Heart right ventricle (tissue), 16 donors: ENCODE results near the gene MAD1L1. TPM values are rescaled to one million over a fixed set of nuclear protein-coding genes. Genes with fewer than 3 reads are reported as not detected.

ENCODE experiments used
- ATAC-seq, 8 donors: fragments of 200-7000 bp; cut with Tn5 transposase; one replicate each; pipeline ENCODE4 v1.9.1; 2020; ENCODE audit warnings: mild to moderate bottlenecking in 8 of 8, moderate library complexity in 8 of 8, moderate number of reproducible peaks in 1 of 8
- DNase-seq, 2 donors: peaks; one replicate each; pipeline ENCODE4 v3.0.0-alpha.2; 2020
- H3K27ac ChIP-seq, 10 donors: fragments of 200-600 bp; sonication (generic) in 2 of 10; one replicate each; pipeline versions ENCODE4 v1.5.0 to v1.8.0; 2020 to 2022; ENCODE audit warnings: mild to moderate bottlenecking in 3 of 10
- H3K27me3 ChIP-seq, 7 donors: fragments of 200-600 bp; one replicate each; pipeline ENCODE4 v1.8.0; 2021 to 2022; ENCODE audit warnings: mild to moderate bottlenecking in 2 of 7
- H3K36me3 ChIP-seq, 9 donors: fragments of 200-600 bp; sonication (generic) in 1 of 9; one replicate each; pipeline versions ENCODE4 v1.5.0 to v1.8.0; 2020 to 2022; ENCODE audit warnings: mild to moderate bottlenecking in 2 of 9
- H3K4me1 ChIP-seq, 9 donors: fragments of 200-600 bp; sonication (generic) in 1 of 9; one replicate each; pipeline versions ENCODE4 v1.5.0 to v1.8.0; 2020 to 2022; ENCODE audit warnings: mild to moderate bottlenecking in 4 of 9
- H3K4me3 ChIP-seq, 10 donors: fragments of 200-600 bp; sonication (generic) in 2 of 10; one replicate each; pipeline versions ENCODE4 v1.5.0 to v1.8.0; 2020 to 2022; ENCODE audit warnings: mild to moderate bottlenecking in 7 of 10, moderate library complexity in 2 of 10
- H3K9me3 ChIP-seq, 11 donors: fragments of 200-600 bp in 10 of 11; sonication (generic) in 2 of 11; one replicate each; pipeline versions ENCODE4 v1.5.0 to v1.8.0; 2013 to 2022; ENCODE audit warnings: mild to moderate bottlenecking in 2 of 11, control low read depth in 1 of 11, moderate library complexity in 1 of 11
- WGBS, 2 donors: extraction: QIAGEN DNeasy Blood & Tissue Kit; methylation state at CpG; one replicate each; pipeline ENCODE4 v1.1.7; 2013; ENCODE audit warnings: inconsistent platforms in 1 of 2; 5-methylcytosine and 5-hydroxymethylcytosine counted together
- intact Hi-C, 10 donors: fragments of 100-400 bp; cut with DNase I; formaldehyde crosslinking; loops; one replicate each; pipeline versions ENCODE4 v1.11.1 to v1.14.2; 2022
- polyA plus RNA-seq, 2 donors: library from polyadenylated mRNA; stranded (reverse); fragments of 200-250 nt; gene quantifications; one replicate each; pipeline ENCODE4 v1.2.3, GENCODE V29; 2013
- total RNA-seq, 10 donors: library from RNA; stranded (reverse); fragmentation: NEBNext Ultra II Directional in 3 of 10; extraction: Animal tissue kit (Norgen Biotek cat#: 25700) in 3 of 10; gene quantifications; one replicate each; pipeline versions ENCODE4 v1.2.1 to v1.2.4, GENCODE V29; 2021 to 2023
- TF ChIP-seq, protein P1 (sequence below), 9 donors: fragments of 200-600 bp; sonication (generic) in 2 of 9; IDR thresholded peaks; one replicate each; pipeline versions ENCODE4 v1.5.0 to v1.8.0; 2021 to 2022; ENCODE audit warnings: antibody characterized with exemption in 9 of 9, mild to moderate bottlenecking in 5 of 9, moderate library complexity in 1 of 9
- donor health status: Arrhythmogenic right ventricular cardiomyopathy.
- donor health status: ischemic (EF 13 %, LVEDD 7.1; RV severe dilation, severe dysfunction).
- donor health status: healthy with polysubstance abuse.
- donor health status: DM: no; HTN: yes; CAD: no.
- donor health status: DM: no; HTN: no; CAD: no.
- donor health status: ischemic (EF 25% LVEDD 6.9; RV normal size, moderate dysfunction).
- donor health status: ischemic (EF 25% LVEDD 5.7; RV mildly dilated, moderate dysfunction).
- donor health status: healthy.
- donor health status: DM: yes; HTN: yes; CAD: no.
- donor health status: Ischemic cardiomyopathy.
- donor health status: ischemic (EF 35%, LVEDD 5.7; RV mildly dilated, moderate dysfunction).
- donor health status: nonischemic (EF 11% LVEDD 7.7; RV severe dilation, severe dysfunction).
- donor health status: DM: yes; HTN: yes; CAD: no.
- donor health status: PGD.
- donor health status: ischemic (EF 29% LVEDD 5.4; RV normal size, mild dysfunction).
- donor health status: nonischemic (EF 23%, LVEDD 6.1; RV moderate dilation, normal function).

Gene MAD1L1
- total and polyA plus RNA-seq, 12 donors: 13.8 to 46.8 (median 20.2) TPM

DNA sequence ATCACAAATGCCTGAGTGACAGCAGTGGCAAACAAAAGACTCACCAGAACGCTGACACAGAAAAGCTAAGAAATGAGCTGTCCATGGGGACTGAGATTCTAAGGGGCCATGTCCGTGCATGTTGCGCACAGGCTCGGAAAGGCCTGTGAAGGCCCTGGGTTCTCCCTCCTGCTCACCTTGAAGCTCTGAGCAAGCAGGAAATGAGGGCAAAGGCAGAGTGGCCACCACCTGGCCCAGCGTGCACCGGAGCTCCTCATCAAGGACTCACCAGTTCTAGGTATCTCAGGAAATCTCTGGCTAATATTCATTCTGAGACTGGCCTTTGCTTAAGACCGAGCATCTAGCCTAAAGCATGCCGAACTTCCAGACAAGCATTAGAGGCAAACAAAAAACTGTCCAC lies 52.7 kb downstream of the MAD1L1 start:
- TF ChIP-seq, protein P1, sequence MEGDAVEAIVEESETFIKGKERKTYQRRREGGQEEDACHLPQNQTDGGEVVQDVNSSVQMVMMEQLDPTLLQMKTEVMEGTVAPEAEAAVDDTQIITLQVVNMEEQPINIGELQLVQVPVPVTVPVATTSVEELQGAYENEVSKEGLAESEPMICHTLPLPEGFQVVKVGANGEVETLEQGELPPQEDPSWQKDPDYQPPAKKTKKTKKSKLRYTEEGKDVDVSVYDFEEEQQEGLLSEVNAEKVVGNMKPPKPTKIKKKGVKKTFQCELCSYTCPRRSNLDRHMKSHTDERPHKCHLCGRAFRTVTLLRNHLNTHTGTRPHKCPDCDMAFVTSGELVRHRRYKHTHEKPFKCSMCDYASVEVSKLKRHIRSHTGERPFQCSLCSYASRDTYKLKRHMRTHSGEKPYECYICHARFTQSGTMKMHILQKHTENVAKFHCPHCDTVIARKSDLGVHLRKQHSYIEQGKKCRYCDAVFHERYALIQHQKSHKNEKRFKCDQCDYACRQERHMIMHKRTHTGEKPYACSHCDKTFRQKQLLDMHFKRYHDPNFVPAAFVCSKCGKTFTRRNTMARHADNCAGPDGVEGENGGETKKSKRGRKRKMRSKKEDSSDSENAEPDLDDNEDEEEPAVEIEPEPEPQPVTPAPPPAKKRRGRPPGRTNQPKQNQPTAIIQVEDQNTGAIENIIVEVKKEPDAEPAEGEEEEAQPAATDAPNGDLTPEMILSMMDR (IDR thresholded peaks at IDR 0.05): no peak
- Histone ChIP-seq H3K27ac (no peak overlapping the region), H3K9me3 (no peaks in the 10 kb centered on the region), H3K4me3 (no peak overlapping the region), H3K27me3 (no peaks in the 10 kb centered on the region), H3K36me3 (peaks cover 0 to 15% (median 0%) of the 10 kb centered on the region in 9 donors), H3K4me1 (peaks cover 4 to 14% (median 11%) of the 10 kb centered on the region in 9 donors)
- DNase-seq (no peak), ATAC-seq (no peak)
- WGBS, 2 donors: 90 to 94% methylated on average over 8 of the region's 8 CpGs
- intact Hi-C loops: no loop called here

DNA sequence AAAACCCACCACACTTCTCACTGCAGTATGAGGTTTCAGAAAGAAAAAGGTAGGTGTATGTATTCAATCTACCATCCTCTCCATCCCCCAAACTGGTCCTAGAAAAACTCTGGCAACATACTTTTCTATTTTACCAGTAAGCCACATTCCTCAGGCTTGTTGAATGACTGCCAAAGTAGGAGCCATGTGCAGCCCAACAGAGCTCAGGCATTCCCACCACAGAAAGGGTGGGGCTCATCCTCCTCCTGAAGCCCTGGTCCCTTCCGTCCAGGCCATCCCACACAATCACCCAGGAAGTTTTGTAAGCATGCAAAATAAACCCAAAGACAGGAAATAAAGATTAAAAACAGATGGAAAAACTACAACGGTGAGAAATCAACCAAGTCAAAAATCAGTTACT lies 57.2 kb downstream of the MAD1L1 start:
- 15 to 19% methylated on average over 2 of the region's 2 CpGs for WGBS, 2 donors
- TF ChIP-seq, protein P1 (IDR thresholded peaks at IDR 0.05): no peak
- intact Hi-C loops: no loop called here
- peak in 1 of 2 donors; percentile 69 for DNase-seq
- H3K9me3 ChIP-seq: no peaks in the 10 kb centered on the region
- peaks cover 8 to 48% (median 30%) of the 10 kb centered on the region in 9 donors for H3K4me1 ChIP-seq
- peak overlapping the region in 7 of 10 donors; percentile 23 to 64 (median 46) for H3K27ac ChIP-seq
- H3K36me3 ChIP-seq: peaks cover 0 to 5% (median 0%) of the 10 kb centered on the region in 9 donors
- no peak overlapping the region for H3K4me3 ChIP-seq
- peak; percentile 75 to 92 (median 85) for ATAC-seq
- H3K27me3 ChIP-seq: no peaks in the 10 kb centered on the region

DNA sequence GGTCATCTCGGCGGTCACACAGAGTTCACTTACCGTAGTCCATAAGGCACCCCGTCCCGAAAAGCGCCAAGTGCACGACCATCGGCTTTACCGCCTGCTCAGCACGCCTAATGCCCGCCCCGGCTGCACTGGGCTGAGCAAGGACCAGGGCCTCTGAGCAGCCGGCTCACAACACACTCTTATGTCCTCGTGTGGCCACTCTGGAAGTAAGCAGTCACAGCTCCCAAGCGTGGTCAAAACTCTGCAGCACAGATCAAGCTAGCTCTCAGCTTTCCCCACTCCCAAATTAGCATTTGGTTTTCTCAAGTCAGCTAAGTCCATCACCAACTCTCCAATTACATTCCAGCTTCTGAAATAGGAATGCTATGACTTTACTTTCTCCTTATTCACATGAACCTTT lies 57.7 kb downstream of the MAD1L1 start:
- no peaks in the 10 kb centered on the region for H3K27me3 ChIP-seq
- peak overlapping the region in 7 of 10 donors; percentile 11 to 64 (median 46) for H3K27ac ChIP-seq
- H3K4me1 ChIP-seq: peaks cover 8 to 48% (median 30%) of the 10 kb centered on the region in 9 donors
- H3K9me3 ChIP-seq: no peaks in the 10 kb centered on the region
- DNase-seq (no peak), ATAC-seq (peak; percentile 34 to 76 (median 66))
- TF ChIP-seq, protein P1 (IDR thresholded peaks at IDR 0.05): peak in 1 of 9 donors; percentile 20
- intact Hi-C loops: no loop called here
- WGBS, 2 donors: 72 to 84% methylated on average over 15 of the region's 15 CpGs
- peaks cover 0 to 5% (median 0%) of the 10 kb centered on the region in 9 donors for H3K36me3 ChIP-seq
- no peak overlapping the region for H3K4me3 ChIP-seq

DNA sequence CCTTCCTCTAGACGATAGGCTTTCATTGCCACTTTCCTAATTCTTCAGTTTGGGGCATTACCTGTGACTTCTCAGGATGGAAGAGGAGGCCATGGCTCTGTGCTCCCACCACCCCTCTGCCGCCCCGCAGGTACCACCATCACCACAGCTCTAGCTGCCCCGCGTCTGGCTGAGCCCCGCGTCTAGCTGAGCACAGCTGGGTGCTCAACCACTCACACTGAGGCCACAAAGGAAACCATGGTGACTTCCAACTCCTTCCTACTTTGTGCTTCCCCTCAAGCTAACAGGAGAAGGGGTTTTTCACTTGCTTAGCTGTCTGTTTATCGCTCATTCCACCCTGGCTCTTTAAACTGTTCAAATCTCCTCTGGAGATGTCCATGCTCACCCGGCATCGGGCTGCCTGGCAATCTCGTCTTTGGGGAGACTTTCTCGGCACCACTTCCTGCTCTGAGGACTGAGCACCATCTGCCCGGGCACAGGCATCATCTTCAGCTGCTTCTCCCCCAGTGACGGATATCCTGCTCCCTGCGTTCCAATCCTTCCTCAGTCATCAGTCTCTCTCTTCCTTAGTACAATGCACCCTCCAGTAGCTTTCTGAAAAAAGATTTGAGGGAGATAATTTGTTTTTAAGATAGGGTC lies 59.4 kb downstream of the MAD1L1 start:
- WGBS, 2 donors: 74 to 87% methylated on average over 15 of the region's 15 CpGs
- intact Hi-C loops: no loop called here
- no peaks in the 10 kb centered on the region for H3K9me3 ChIP-seq
- ATAC-seq (no peak), DNase-seq (no peak)
- TF ChIP-seq, protein P1 (IDR thresholded peaks at IDR 0.05): no peak
- no peak overlapping the region for H3K4me3 ChIP-seq
- peaks cover 0 to 15% (median 0%) of the 10 kb centered on the region in 9 donors for H3K36me3 ChIP-seq
- H3K27ac ChIP-seq: peak overlapping the region in 3 of 10 donors; percentile 19 to 47 (median 37)
- no peaks in the 10 kb centered on the region for H3K27me3 ChIP-seq
- H3K4me1 ChIP-seq: peaks cover 8 to 48% (median 30%) of the 10 kb centered on the region in 9 donors
